Right atrium auricular region (tissue), 2 donors: Measurements from ENCODE around the gene CDK6. TPM values are rescaled to one million over a fixed set of nuclear protein-coding genes. Genes with fewer than 3 reads are reported as not detected.

Source experiments
- DNase-seq: peaks from one replicate; pipeline ENCODE4 v3.0.0-alpha.2; 2019; ENCODE audit warnings: low spot score
- H3K27ac ChIP-seq, 2 donors: fragments of 200-600 bp; sonication (generic); 1 replicate in 1 of 2; 2 replicates in 1 of 2; pipeline ENCODE4 v1.5.1; 2016 to 2019
- H3K27me3 ChIP-seq, 2 donors: fragments of 200-600 bp; sonication (generic); one replicate each; pipeline versions ENCODE4 v1.5.1 to v1.6.0; 2017 to 2019
- H3K36me3 ChIP-seq: fragments of 200-600 bp; sonication (generic); one replicate; pipeline ENCODE4 v1.5.1; 2016
- H3K4me1 ChIP-seq, 2 donors: fragments of 200-600 bp; sonication (generic); one replicate each; pipeline versions ENCODE4 v1.5.1 to v1.6.0; 2017 to 2019
- H3K4me3 ChIP-seq, 2 donors: fragments of 200-600 bp; sonication (generic); 1 replicate in 1 of 2; 2 replicates in 1 of 2; pipeline ENCODE4 v1.5.1; 2017 to 2019; ENCODE audit warnings: mild to moderate bottlenecking in 1 of 2, moderate library complexity in 1 of 2
- H3K9me3 ChIP-seq, 2 donors: fragments of 200-600 bp; sonication (generic); one replicate each; pipeline ENCODE4 v1.5.1; 2019
- total RNA-seq, 2 donors: library from RNA; depleted of rRNA; stranded (reverse); fragments of >200 nt; gene quantifications; one replicate each; pipeline ENCODE4 v1.1.0, GENCODE V29; 2016
- TF ChIP-seq, protein P1 (sequence below), 2 donors: fragments of 200-600 bp; sonication (generic); IDR thresholded peaks; one replicate each; pipeline ENCODE4 v1.5.1; 2019; ENCODE audit warnings: antibody characterized with exemption in 2 of 2

The CDK6 gene
- total RNA-seq, 2 donors from 2014 or later: 10.6 to 12.4 TPM

DNA sequence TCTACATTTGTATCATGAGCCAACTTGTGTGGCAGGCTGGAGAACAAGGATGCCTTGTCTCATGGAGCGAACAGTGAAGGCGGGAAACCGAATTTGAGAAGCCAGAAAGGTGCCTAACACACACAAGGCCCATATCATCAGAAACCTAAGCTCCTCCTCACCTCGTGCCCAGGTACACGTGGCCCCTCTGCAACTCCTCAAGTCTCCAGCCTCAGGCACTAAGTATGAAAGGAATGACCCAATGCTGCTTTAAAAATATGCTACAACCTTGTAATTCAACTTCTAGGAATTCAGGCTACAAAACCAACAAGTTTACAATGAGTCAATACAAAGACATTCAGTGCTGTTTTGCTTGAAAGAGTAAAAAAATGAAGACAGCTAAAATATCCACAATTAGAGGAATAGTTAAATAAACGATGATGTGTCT is 95.7 kb downstream of the CDK6 start:
- TF ChIP-seq, protein P1, sequence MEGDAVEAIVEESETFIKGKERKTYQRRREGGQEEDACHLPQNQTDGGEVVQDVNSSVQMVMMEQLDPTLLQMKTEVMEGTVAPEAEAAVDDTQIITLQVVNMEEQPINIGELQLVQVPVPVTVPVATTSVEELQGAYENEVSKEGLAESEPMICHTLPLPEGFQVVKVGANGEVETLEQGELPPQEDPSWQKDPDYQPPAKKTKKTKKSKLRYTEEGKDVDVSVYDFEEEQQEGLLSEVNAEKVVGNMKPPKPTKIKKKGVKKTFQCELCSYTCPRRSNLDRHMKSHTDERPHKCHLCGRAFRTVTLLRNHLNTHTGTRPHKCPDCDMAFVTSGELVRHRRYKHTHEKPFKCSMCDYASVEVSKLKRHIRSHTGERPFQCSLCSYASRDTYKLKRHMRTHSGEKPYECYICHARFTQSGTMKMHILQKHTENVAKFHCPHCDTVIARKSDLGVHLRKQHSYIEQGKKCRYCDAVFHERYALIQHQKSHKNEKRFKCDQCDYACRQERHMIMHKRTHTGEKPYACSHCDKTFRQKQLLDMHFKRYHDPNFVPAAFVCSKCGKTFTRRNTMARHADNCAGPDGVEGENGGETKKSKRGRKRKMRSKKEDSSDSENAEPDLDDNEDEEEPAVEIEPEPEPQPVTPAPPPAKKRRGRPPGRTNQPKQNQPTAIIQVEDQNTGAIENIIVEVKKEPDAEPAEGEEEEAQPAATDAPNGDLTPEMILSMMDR (IDR thresholded peaks at IDR 0.05): no peak
- Histone ChIP-seq H3K4me3 (no peak overlapping the region), H3K36me3 (no peaks in the 10 kb centered on the region), H3K9me3 (no peaks in the 10 kb centered on the region), H3K4me1 (peaks cover 0 to 8% of the 10 kb centered on the region in 2 donors), H3K27ac (no peak overlapping the region), H3K27me3 (no peaks in the 10 kb centered on the region)
- no peak for DNase-seq

GRCh38 chr7:92740134-92740533 is 96.2 kb downstream of the CDK6 start:
- H3K27ac ChIP-seq: no peak overlapping the region
- no peak for DNase-seq
- H3K9me3 ChIP-seq: no peaks in the 10 kb centered on the region
- H3K4me1 ChIP-seq: peaks cover 0 to 8% of the 10 kb centered on the region in 2 donors
- TF ChIP-seq, protein P1 (IDR thresholded peaks at IDR 0.05): no peak
- no peaks in the 10 kb centered on the region for H3K36me3 ChIP-seq
- H3K4me3 ChIP-seq: no peak overlapping the region
- no peaks in the 10 kb centered on the region for H3K27me3 ChIP-seq

GRCh38 chr7:92739091-92739490 is 97.3 kb downstream of the CDK6 start:
- TF ChIP-seq, protein P1 (IDR thresholded peaks at IDR 0.05): no peak
- Histone ChIP-seq H3K4me1 (peaks cover 0 to 8% of the 10 kb centered on the region in 2 donors), H3K4me3 (no peak overlapping the region), H3K36me3 (no peaks in the 10 kb centered on the region), H3K9me3 (no peaks in the 10 kb centered on the region), H3K27me3 (no peaks in the 10 kb centered on the region), H3K27ac (no peak overlapping the region)
- DNase-seq: no peak

DNA sequence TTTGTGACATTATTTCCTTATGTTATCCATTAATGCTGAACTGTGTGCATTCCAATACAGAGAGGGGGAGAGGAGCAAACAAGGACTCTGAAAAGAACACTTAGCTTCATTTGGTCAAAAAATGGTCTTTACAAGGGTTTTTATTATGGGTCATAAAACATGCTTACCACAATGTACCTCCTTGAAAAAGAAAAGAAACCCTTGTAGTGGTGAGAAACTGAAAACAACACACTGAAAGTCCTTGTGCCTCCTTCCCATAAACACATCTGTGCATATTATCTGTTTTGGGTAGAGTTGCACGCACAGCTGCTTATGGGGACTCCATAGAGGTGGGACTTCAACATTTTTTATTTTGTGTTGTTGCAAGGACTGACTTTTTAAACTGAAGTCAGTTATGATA is 98.7 kb downstream of the CDK6 start:
- TF ChIP-seq, protein P1 (IDR thresholded peaks at IDR 0.05): no peak
- H3K4me3 ChIP-seq: no peak overlapping the region
- no peak for DNase-seq

GRCh38 chr7:92736870-92737269 is 99.5 kb downstream of the CDK6 start:
- peaks cover 0 to 5% of the 10 kb centered on the region in 2 donors for H3K4me1 ChIP-seq
- TF ChIP-seq, protein P1 (IDR thresholded peaks at IDR 0.05): no peak
- H3K27ac ChIP-seq: no peak overlapping the region
- no peak for DNase-seq
- no peak overlapping the region for H3K4me3 ChIP-seq
- H3K36me3 ChIP-seq: no peaks in the 10 kb centered on the region
- H3K27me3 ChIP-seq: no peaks in the 10 kb centered on the region
- H3K9me3 ChIP-seq: no peaks in the 10 kb centered on the region

More for the DNA sequence above, 98.7 kb downstream of the CDK6 start:
- Histone ChIP-seq H3K27me3 (no peaks in the 10 kb centered on the region), H3K9me3 (no peaks in the 10 kb centered on the region), H3K36me3 (no peaks in the 10 kb centered on the region), H3K27ac (no peak overlapping the region), H3K4me1 (peaks cover 0 to 8% of the 10 kb centered on the region in 2 donors)

- H3K36me3 ChIP-seq: no peaks in the 10 kb centered on the region
- no peaks in the 10 kb centered on the region for H3K27me3 ChIP-seq
- DNase-seq: no peak
- TF ChIP-seq, protein P1 (IDR thresholded peaks at IDR 0.05): no peak
- H3K9me3 ChIP-seq: no peaks in the 10 kb centered on the region
- no peak overlapping the region for H3K4me3 ChIP-seq
- no peak overlapping the region for H3K27ac ChIP-seq
- peaks cover 0 to 9% of the 10 kb centered on the region in 2 donors for H3K4me1 ChIP-seq
These were observed 100.7 kb downstream of the CDK6 start for GRCh38 chr7:92735707-92736106.
